WTC11 (cell line): ENCODE measurements around the gene PYGL.

Experiments
- CREB1 ChIP-seq: sonication (generic); formaldehyde crosslinking; IDR thresholded peaks from 2 replicates; pipeline ENCODE4 v1.8.0; 2023; ENCODE audit warnings: mild to moderate bottlenecking, missing genetic modification reagents
- MYBL2 ChIP-seq: sonication (generic); formaldehyde crosslinking; IDR thresholded peaks from 2 replicates; pipeline ENCODE4 v1.8.1; 2023; ENCODE audit warnings: mild to moderate bottlenecking, moderate library complexity, missing genetic modification reagents
- ZNF138 ChIP-seq: sonication (generic); formaldehyde crosslinking; conservative IDR thresholded peaks from 2 replicates; pipeline ENCODE4 v1.8.1; 2022; ENCODE audit warnings: mild to moderate bottlenecking, moderate library complexity, missing genetic modification reagents
- TF ChIP-seq, protein P1 (sequence below): fragments of 200-600 bp; IDR thresholded peaks from 2 replicates; pipeline ENCODE4 v1.8.0; 2022; ENCODE audit warnings: antibody characterized with exemption

DNA sequence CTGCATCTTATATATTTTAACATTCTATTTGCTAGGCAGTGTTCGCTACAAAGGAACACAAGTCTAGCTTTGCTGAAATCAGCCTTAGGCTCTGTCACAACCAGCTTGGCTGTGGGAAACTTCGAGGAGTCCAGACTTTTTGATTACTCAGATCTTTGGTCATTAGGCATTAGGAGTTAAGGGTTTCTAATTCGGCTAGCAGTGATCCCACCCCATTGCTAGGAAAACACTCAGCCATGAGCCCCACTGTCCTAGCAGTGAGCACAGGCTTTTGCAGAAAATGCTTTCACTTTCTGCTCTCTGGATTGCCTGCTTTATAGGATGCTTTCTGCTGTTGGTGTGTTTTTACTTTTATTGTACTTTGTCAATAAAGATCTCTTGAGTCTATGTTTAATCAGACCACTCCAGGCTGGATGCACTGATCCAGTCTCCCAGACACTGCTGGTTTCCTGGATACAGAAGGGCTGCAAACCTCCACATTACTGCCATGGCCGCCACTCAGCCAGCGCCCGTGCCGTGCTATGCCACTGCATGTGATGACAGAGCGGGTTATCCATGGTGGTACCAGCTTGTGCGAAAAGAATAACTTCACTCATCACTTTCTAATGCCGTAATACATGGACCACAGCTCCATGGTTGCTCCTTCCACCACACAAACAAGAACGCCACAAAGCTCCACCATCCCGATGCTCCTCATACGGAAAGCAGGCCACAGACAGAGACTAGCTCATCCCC, 41.0 kb upstream of the PYGL start:
- TF ChIP-seq CREB1 (CRISPR knock-in tag) (no peak), ZNF138 (no peak), MYBL2 (no peak)
- TF ChIP-seq, protein P1, sequence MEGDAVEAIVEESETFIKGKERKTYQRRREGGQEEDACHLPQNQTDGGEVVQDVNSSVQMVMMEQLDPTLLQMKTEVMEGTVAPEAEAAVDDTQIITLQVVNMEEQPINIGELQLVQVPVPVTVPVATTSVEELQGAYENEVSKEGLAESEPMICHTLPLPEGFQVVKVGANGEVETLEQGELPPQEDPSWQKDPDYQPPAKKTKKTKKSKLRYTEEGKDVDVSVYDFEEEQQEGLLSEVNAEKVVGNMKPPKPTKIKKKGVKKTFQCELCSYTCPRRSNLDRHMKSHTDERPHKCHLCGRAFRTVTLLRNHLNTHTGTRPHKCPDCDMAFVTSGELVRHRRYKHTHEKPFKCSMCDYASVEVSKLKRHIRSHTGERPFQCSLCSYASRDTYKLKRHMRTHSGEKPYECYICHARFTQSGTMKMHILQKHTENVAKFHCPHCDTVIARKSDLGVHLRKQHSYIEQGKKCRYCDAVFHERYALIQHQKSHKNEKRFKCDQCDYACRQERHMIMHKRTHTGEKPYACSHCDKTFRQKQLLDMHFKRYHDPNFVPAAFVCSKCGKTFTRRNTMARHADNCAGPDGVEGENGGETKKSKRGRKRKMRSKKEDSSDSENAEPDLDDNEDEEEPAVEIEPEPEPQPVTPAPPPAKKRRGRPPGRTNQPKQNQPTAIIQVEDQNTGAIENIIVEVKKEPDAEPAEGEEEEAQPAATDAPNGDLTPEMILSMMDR = no peak
